ENCODE data around the gene BNIP3.

The BNIP3 gene

GRCh38 chr10:131974034-131974817 lies 7.5 kb downstream of the BNIP3 start:
- no peaks in the 10 kb centered on the region for H3K9me3 ChIP-seq (ENCODE audit: control insufficient read depth, low read length)
- H3K9ac ChIP-seq (ENCODE audit: low read length) = no peak overlapping the region
- no peaks in the 10 kb centered on the region for H3K36me3 ChIP-seq (ENCODE audit: control insufficient read depth, insufficient read depth, low read length)
- H3K4me3 ChIP-seq (ENCODE audit: low read length) = no peak overlapping the region
- peaks cover 4% of the 10 kb centered on the region for H3K27me3 ChIP-seq (ENCODE audit: control insufficient read depth, insufficient read depth, low read length)
- H3K4me1 ChIP-seq (ENCODE audit: control insufficient read depth, insufficient read depth, low read length) = no peaks in the 10 kb centered on the region

GRCh38 chr10:131973160-131973951 lies 8.4 kb downstream of the BNIP3 start:
- Histone ChIP-seq H3K4me3 (ENCODE audit: low read length) (no peak overlapping the region), H3K9ac (ENCODE audit: low read length) (no peak overlapping the region), H3K9me3 (ENCODE audit: control insufficient read depth, low read length) (no peaks in the 10 kb centered on the region), H3K27me3 (ENCODE audit: control insufficient read depth, insufficient read depth, low read length) (no peaks in the 10 kb centered on the region), H3K4me1 (ENCODE audit: control insufficient read depth, insufficient read depth, low read length) (no peaks in the 10 kb centered on the region), H3K36me3 (ENCODE audit: control insufficient read depth, insufficient read depth, low read length) (no peaks in the 10 kb centered on the region)

GRCh38 chr10:131972474-131973071 lies 9.2 kb downstream of the BNIP3 start:
- no peak overlapping the region for H3K4me3 ChIP-seq (ENCODE audit: low read length)
- no peaks in the 10 kb centered on the region for H3K27me3 ChIP-seq (ENCODE audit: control insufficient read depth, insufficient read depth, low read length)
- no peaks in the 10 kb centered on the region for H3K9me3 ChIP-seq (ENCODE audit: control insufficient read depth, low read length)
- H3K4me1 ChIP-seq (ENCODE audit: control insufficient read depth, insufficient read depth, low read length) = no peaks in the 10 kb centered on the region
- no peak overlapping the region for H3K9ac ChIP-seq (ENCODE audit: low read length)
- H3K36me3 ChIP-seq (ENCODE audit: control insufficient read depth, insufficient read depth, low read length) = no peaks in the 10 kb centered on the region

- Histone ChIP-seq H3K9me3 (ENCODE audit: control insufficient read depth, low read length) (no peaks in the 10 kb centered on the region), H3K4me3 (ENCODE audit: low read length) (no peak overlapping the region), H3K36me3 (ENCODE audit: control insufficient read depth, insufficient read depth, low read length) (no peaks in the 10 kb centered on the region), H3K9ac (ENCODE audit: low read length) (no peak overlapping the region), H3K27me3 (ENCODE audit: control insufficient read depth, insufficient read depth, low read length) (no peaks in the 10 kb centered on the region), H3K4me1 (ENCODE audit: control insufficient read depth, insufficient read depth, low read length) (no peaks in the 10 kb centered on the region)
These were observed 10.1 kb downstream of the BNIP3 start for GRCh38 chr10:131971591-131971990.

- no peaks in the 10 kb centered on the region for H3K36me3 ChIP-seq (ENCODE audit: control insufficient read depth, insufficient read depth, low read length)
- no peak overlapping the region for H3K4me3 ChIP-seq (ENCODE audit: low read length)
These were observed 10.8 kb downstream of the BNIP3 start for GRCh38 chr10:131970946-131971345.

GRCh38 chr10:131968949-131969348 lies 12.8 kb downstream of the BNIP3 start:
- H3K4me3 ChIP-seq (ENCODE audit: low read length) = no peak overlapping the region
- H3K9ac ChIP-seq (ENCODE audit: low read length) = no peak overlapping the region
- no peaks in the 10 kb centered on the region for H3K4me1 ChIP-seq (ENCODE audit: control insufficient read depth, insufficient read depth, low read length)
- H3K9me3 ChIP-seq (ENCODE audit: control insufficient read depth, low read length) = no peaks in the 10 kb centered on the region
- H3K27me3 ChIP-seq (ENCODE audit: control insufficient read depth, insufficient read depth, low read length) = no peaks in the 10 kb centered on the region
- H3K36me3 ChIP-seq (ENCODE audit: control insufficient read depth, insufficient read depth, low read length) = no peaks in the 10 kb centered on the region

More at GRCh38 chr10:131970946-131971345, 10.8 kb downstream of the BNIP3 start:
- H3K9me3 ChIP-seq (ENCODE audit: control insufficient read depth, low read length) = no peaks in the 10 kb centered on the region
- H3K27me3 ChIP-seq (ENCODE audit: control insufficient read depth, insufficient read depth, low read length) = no peaks in the 10 kb centered on the region
- no peak overlapping the region for H3K9ac ChIP-seq (ENCODE audit: low read length)
- H3K4me1 ChIP-seq (ENCODE audit: control insufficient read depth, insufficient read depth, low read length) = no peaks in the 10 kb centered on the region

GRCh38 chr10:131964298-131964697 lies 17.4 kb downstream of the BNIP3 start:
- Histone ChIP-seq H3K27me3 (ENCODE audit: control insufficient read depth, insufficient read depth, low read length) (no peaks in the 10 kb centered on the region), H3K36me3 (ENCODE audit: control insufficient read depth, insufficient read depth, low read length) (no peaks in the 10 kb centered on the region), H3K9me3 (ENCODE audit: control insufficient read depth, low read length) (no peaks in the 10 kb centered on the region), H3K9ac (ENCODE audit: low read length) (no peak overlapping the region), H3K4me3 (ENCODE audit: low read length) (no peak overlapping the region), H3K4me1 (ENCODE audit: control insufficient read depth, insufficient read depth, low read length) (no peaks in the 10 kb centered on the region)

GRCh38 chr10:131963811-131964210 lies 17.9 kb downstream of the BNIP3 start:
- Histone ChIP-seq H3K4me1 (ENCODE audit: control insufficient read depth, insufficient read depth, low read length) (no peaks in the 10 kb centered on the region), H3K9me3 (ENCODE audit: control insufficient read depth, low read length) (no peaks in the 10 kb centered on the region), H3K36me3 (ENCODE audit: control insufficient read depth, insufficient read depth, low read length) (no peaks in the 10 kb centered on the region), H3K4me3 (ENCODE audit: low read length) (no peak overlapping the region), H3K9ac (ENCODE audit: low read length) (no peak overlapping the region), H3K27me3 (ENCODE audit: control insufficient read depth, insufficient read depth, low read length) (no peaks in the 10 kb centered on the region)

- no peaks in the 10 kb centered on the region for H3K4me1 ChIP-seq (ENCODE audit: control insufficient read depth, insufficient read depth, low read length)
- H3K9ac ChIP-seq (ENCODE audit: low read length) = no peak overlapping the region
- no peaks in the 10 kb centered on the region for H3K9me3 ChIP-seq (ENCODE audit: control insufficient read depth, low read length)
- H3K36me3 ChIP-seq (ENCODE audit: control insufficient read depth, insufficient read depth, low read length) = no peaks in the 10 kb centered on the region
- H3K4me3 ChIP-seq (ENCODE audit: low read length) = no peak overlapping the region
- no peaks in the 10 kb centered on the region for H3K27me3 ChIP-seq (ENCODE audit: control insufficient read depth, insufficient read depth, low read length)
These were observed 18.4 kb downstream of the BNIP3 start for GRCh38 chr10:131963350-131963749.

GRCh38 chr10:131961777-131962662 lies 19.7 kb downstream of the BNIP3 start:
- Histone ChIP-seq H3K27me3 (ENCODE audit: control insufficient read depth, insufficient read depth, low read length) (no peaks in the 10 kb centered on the region), H3K36me3 (ENCODE audit: control insufficient read depth, insufficient read depth, low read length) (peaks cover 4% of the 10 kb centered on the region), H3K9ac (ENCODE audit: low read length) (no peak overlapping the region), H3K4me3 (ENCODE audit: low read length) (no peak overlapping the region), H3K4me1 (ENCODE audit: control insufficient read depth, insufficient read depth, low read length) (no peaks in the 10 kb centered on the region), H3K9me3 (ENCODE audit: control insufficient read depth, low read length) (no peaks in the 10 kb centered on the region)

- Histone ChIP-seq H3K9ac (ENCODE audit: low read length) (no peak overlapping the region), H3K4me1 (ENCODE audit: control insufficient read depth, insufficient read depth, low read length) (no peaks in the 10 kb centered on the region), H3K36me3 (ENCODE audit: control insufficient read depth, insufficient read depth, low read length) (peaks cover 5% of the 10 kb centered on the region), H3K27me3 (ENCODE audit: control insufficient read depth, insufficient read depth, low read length) (no peaks in the 10 kb centered on the region), H3K4me3 (ENCODE audit: low read length) (no peak overlapping the region), H3K9me3 (ENCODE audit: control insufficient read depth, low read length) (no peaks in the 10 kb centered on the region)
These were observed 20.5 kb downstream of the BNIP3 start for GRCh38 chr10:131961047-131961776.

Measured in mucosa of stomach (tissue), 1 donor.